GM10248 (cell line): Measurements from ENCODE around the gene COL7A1.
"Not testable (repeated sequence)": the region's sequence is repeated elsewhere in the genome, so short reads cannot be mapped to it uniquely, and the experiment has no call there.

Source experiments
- CTCF ChIA-PET: fragments of 300-600 bp; sonication (Branson Sonifier 250); formaldehyde crosslinking; extraction: SDS; loops from one replicate; lab custom pipeline; 2021; ENCODE audit warnings: antibody characterized with exemption; lab: Yijun Ruan, JAX
- POLR2A ChIA-PET: fragments of 350-650 bp; sonication (Branson Sonifier 250); formaldehyde crosslinking; extraction: SDS; loops from one replicate; lab custom pipeline; 2020; ENCODE audit warnings: antibody characterized with exemption; lab: Yijun Ruan, JAX
- DNase-seq: peaks from one replicate; pipeline ENCODE4 v3.0.0; 2012; ENCODE audit errors: extremely low spot score
- TF ChIP-seq, protein P1 (sequence below): IDR thresholded peaks from 2 replicates; pipeline ENCODE4 v1.5.1; 2012; ENCODE audit warnings: mild to moderate bottlenecking, low read depth; ENCODE audit errors: extremely low read depth, missing control alignments, control extremely low read depth

The COL7A1 gene

DNA sequence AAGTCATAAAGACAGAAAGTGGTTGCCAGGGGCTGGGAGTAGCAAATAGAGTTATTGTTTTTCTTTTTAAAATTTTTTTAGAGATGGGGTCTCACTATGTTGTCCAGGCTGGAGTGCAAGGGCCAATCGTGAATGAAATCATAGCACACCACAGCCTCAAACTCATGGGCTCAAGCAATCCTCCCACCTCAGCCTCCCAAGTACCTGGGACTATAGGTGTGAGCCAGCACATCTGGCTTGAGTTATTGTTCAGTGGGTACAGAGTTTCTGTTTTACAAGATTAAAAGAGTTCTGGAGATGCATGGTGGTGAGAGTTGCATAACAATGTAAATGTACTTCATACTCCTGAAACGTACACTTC lies 62.2 kb downstream of the COL7A1 start:
- DNase-seq = no peak
- CTCF ChIA-PET = interaction anchor here (1.0 to 1.4 kb wide), 4 partner anchors 9 to 132 kb away, joined by 3 to 6 read pairs (median 4); no protein-coding TSS in a partner anchor
- POLR2A ChIA-PET = no interaction called here
- TF ChIP-seq, protein P1, sequence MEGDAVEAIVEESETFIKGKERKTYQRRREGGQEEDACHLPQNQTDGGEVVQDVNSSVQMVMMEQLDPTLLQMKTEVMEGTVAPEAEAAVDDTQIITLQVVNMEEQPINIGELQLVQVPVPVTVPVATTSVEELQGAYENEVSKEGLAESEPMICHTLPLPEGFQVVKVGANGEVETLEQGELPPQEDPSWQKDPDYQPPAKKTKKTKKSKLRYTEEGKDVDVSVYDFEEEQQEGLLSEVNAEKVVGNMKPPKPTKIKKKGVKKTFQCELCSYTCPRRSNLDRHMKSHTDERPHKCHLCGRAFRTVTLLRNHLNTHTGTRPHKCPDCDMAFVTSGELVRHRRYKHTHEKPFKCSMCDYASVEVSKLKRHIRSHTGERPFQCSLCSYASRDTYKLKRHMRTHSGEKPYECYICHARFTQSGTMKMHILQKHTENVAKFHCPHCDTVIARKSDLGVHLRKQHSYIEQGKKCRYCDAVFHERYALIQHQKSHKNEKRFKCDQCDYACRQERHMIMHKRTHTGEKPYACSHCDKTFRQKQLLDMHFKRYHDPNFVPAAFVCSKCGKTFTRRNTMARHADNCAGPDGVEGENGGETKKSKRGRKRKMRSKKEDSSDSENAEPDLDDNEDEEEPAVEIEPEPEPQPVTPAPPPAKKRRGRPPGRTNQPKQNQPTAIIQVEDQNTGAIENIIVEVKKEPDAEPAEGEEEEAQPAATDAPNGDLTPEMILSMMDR = no peak

DNA sequence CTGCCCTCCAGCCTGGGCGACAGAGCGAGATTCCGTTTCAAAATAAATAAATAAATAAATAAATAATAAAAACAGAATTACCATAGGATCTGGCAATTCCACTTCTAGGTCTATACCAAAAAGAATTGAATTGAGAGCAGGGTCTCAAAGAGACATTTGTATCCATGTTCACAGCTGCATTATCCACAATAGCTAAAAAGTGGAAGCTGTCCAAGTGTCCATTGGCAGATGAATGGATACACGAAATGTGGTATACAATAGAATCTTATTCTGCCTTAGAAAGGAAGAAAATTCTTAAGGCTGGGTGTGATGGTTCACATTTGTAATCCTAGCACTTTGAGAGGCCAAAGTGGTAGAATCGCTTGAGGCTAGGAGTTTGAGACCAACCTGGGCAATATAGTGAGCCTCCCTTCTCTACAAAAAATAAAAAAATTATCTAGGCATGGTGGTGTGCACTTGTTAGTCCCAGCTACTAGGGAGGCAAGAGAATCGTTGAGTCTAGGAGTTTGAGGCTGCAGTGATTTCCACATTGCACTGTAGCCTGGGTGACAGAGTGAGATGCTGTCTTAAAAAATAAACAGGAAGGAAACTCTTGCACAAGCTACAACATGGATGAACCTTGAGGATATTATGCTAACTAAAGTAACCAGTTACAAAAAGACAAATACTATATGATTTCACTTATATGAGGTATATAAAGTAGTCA lies 62.7 kb downstream of the COL7A1 start:
- POLR2A ChIA-PET = no interaction called here
- DNase-seq = no peak
- CTCF ChIA-PET = interaction anchor here (0.9 to 1.9 kb wide), 5 partner anchors 8 to 132 kb away, joined by 3 to 9 read pairs (median 3); no protein-coding TSS in a partner anchor
- TF ChIP-seq, protein P1 = no peak

DNA sequence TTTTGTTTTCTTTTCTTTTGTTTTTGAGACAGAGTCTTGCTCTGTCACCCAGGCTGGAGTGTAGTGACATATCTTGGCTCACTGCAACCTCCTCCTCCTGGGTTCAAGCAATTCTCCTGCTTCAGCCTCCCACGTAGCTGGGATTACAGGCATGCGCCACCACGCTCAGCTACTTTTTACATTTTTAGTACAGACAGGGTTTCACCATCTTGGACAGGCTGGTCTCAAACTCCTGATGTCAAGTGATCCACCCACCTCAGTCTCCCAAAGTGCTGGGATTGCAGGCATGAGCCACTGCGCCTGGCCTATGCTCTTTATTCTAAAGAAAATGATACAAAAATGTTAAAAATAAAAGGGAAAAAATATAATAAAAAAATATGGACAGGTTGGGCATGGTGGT lies 64.4 kb downstream of the COL7A1 start:
- POLR2A ChIA-PET = not testable (repeated sequence)
- CTCF ChIA-PET = interaction anchor here (1.1 to 3.2 kb wide), 7 partner anchors 10 to 130 kb away, joined by 3 to 13 read pairs (median 6); partner anchors contain the start of gene SLC26A6

DNA sequence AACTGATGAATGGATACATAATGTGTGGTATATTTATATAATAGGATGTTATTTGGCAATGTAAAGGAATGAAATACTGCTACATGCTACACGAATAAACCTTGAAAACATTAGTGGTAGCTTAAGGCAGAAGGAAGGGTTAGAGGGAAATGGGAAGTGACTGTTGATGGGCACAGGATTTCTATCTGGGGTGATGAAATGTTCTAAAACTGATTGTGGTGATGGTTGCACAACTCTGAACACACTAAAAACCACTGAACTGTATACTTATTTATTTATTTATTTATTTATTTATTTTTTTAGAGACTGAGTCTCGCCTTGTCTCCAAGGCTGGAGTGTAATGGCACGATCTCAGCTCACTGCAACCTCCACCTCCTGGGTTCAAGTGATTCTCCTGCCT lies 66.4 kb downstream of the COL7A1 start:
- ChIA-PET CTCF (interaction anchor here (0.7 to 3.2 kb wide), 3 partner anchors 19 to 93 kb away, joined by 3 to 13 read pairs (median 8); no protein-coding TSS in a partner anchor), POLR2A (no interaction called here)
- no peak for DNase-seq
- TF ChIP-seq, protein P1 = no peak

More for the DNA sequence above, 64.4 kb downstream of the COL7A1 start:
- not testable (repeated sequence) for DNase-seq

DNA sequence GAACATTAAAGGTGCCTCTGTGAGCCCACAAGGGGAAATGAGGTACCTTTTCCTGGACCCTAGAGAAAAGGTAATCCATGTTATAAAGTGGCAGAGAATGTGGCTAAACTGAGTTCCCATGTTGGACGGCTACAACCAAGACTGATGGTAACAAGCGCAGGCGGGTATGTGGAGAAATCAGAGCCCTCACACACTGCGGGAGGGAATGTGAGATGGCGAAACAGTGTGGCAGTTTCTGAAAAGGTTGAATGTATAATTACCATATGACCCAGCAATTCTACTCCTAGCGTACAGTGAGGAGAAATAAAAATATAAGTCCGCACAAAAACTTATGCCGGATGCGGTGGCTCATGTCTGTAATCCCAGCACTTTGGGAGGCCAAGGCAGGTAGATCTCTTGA lies 67.1 kb downstream of the COL7A1 start:
- TF ChIP-seq, protein P1 = no peak
- POLR2A ChIA-PET = no interaction called here
- DNase-seq = no peak
- CTCF ChIA-PET = interaction anchor here (0.7 to 3.2 kb wide), 4 partner anchors 13 to 21 kb away, joined by 3 to 13 read pairs (median 4); no protein-coding TSS in a partner anchor

DNA sequence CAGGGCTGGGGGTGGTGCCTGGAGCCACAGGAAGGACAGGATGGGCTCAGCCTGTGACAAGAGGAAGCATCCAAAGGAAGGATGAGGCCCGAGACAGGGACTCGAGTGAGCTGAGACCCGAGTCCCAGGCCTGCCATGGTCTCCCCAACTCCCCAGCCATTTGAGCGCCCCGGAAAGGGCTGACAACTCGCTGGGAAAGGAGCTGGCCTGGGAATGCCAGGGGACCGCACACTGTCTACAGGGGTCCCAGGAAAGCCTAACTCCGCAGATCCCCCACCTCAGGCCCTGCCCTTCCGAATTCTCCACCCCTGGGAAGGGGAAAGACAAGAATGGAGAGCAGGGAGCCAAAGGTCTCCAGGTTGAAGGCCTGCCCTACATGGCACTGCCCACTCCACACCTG lies 70.2 kb downstream of the COL7A1 start:
- TF ChIP-seq, protein P1 = no peak
- ChIA-PET POLR2A (no interaction called here), CTCF (interaction anchor here (1.1 to 4.3 kb wide), 4 partner anchors 14 to 124 kb away, joined by 3 to 17 read pairs (median 4); no protein-coding TSS in a partner anchor)
- DNase-seq = no peak

DNA sequence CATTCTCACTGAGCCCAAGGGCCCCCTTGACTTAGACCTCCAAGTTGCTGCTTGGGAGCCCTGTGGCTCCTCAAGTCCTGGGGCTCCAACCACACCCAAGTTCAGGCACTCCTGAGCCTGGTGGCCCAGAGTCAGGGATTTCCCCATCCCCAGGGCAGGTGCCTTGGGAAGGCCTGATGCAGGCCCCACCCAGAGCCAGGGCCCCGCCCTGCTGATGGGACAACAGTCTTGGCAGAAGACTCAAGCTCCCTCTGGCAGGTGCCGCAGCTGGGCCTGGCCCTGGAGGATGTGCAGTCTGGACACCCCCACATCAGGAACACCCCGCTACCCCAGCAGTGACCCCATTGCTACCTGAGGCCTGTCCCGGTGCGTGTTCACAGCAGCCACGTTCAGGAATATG lies 73.5 kb downstream of the COL7A1 start:
- no peak for DNase-seq
- POLR2A ChIA-PET = interaction anchor here (0.6 kb wide), 1 partner anchor 13 kb away, joined by 3 read pairs; no protein-coding TSS in a partner anchor
- TF ChIP-seq, protein P1 = no peak
- CTCF ChIA-PET = interaction anchor here (0.8 to 4.3 kb wide), 5 partner anchors 14 to 327 kb away, joined by 3 to 17 read pairs (median 4); no protein-coding TSS in a partner anchor
